GM06990 (cell line): ENCODE measurements around the gene MINDY4.

Experiments
- DNase-seq: peaks from one replicate; pipeline ENCODE4 v3.0.0-alpha.2; 2011; ENCODE audit not compliant: insufficient read length; ENCODE audit errors: extremely low read depth
- H3K27me3 ChIP-seq: replicated peaks from 2 replicates; pipeline ENCODE4 v1.6.0; 2011; ENCODE audit warnings: low read length; ENCODE audit not compliant: control insufficient read depth, insufficient read depth
- H3K36me3 ChIP-seq: 2 replicates; pipeline ENCODE4 v1.5.1; 2011; ENCODE audit warnings: low read length; ENCODE audit not compliant: control insufficient read depth, insufficient read depth
- H3K4me3 ChIP-seq: replicated peaks from 2 replicates; pipeline ENCODE4 v1.5.1; 2011; ENCODE audit warnings: low read depth, mild to moderate bottlenecking, control low read depth, low read length
- TF ChIP-seq, protein P1 (sequence below): IDR thresholded peaks from 2 replicates; pipeline ENCODE4 v1.5.1; 2011; ENCODE audit warnings: low read length, control low read depth, mild to moderate bottlenecking, inconsistent platforms; ENCODE audit not compliant: insufficient read depth, poor library complexity, severe bottlenecking

Gene MINDY4

GRCh38 chr7:30836991-30837390 is 65.8 kb downstream of the MINDY4 start:
- no peaks in the 10 kb centered on the region for H3K36me3 ChIP-seq
- TF ChIP-seq, protein P1, sequence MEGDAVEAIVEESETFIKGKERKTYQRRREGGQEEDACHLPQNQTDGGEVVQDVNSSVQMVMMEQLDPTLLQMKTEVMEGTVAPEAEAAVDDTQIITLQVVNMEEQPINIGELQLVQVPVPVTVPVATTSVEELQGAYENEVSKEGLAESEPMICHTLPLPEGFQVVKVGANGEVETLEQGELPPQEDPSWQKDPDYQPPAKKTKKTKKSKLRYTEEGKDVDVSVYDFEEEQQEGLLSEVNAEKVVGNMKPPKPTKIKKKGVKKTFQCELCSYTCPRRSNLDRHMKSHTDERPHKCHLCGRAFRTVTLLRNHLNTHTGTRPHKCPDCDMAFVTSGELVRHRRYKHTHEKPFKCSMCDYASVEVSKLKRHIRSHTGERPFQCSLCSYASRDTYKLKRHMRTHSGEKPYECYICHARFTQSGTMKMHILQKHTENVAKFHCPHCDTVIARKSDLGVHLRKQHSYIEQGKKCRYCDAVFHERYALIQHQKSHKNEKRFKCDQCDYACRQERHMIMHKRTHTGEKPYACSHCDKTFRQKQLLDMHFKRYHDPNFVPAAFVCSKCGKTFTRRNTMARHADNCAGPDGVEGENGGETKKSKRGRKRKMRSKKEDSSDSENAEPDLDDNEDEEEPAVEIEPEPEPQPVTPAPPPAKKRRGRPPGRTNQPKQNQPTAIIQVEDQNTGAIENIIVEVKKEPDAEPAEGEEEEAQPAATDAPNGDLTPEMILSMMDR = no peak
- H3K27me3 ChIP-seq = no peaks in the 10 kb centered on the region
- H3K4me3 ChIP-seq = no peak overlapping the region
- no peak for DNase-seq

GRCh38 chr7:30837581-30837980 is 66.4 kb downstream of the MINDY4 start:
- no peak overlapping the region for H3K4me3 ChIP-seq
- H3K27me3 ChIP-seq = no peaks in the 10 kb centered on the region
- H3K36me3 ChIP-seq = no peaks in the 10 kb centered on the region
- DNase-seq = no peak
- TF ChIP-seq, protein P1 = no peak

DNA sequence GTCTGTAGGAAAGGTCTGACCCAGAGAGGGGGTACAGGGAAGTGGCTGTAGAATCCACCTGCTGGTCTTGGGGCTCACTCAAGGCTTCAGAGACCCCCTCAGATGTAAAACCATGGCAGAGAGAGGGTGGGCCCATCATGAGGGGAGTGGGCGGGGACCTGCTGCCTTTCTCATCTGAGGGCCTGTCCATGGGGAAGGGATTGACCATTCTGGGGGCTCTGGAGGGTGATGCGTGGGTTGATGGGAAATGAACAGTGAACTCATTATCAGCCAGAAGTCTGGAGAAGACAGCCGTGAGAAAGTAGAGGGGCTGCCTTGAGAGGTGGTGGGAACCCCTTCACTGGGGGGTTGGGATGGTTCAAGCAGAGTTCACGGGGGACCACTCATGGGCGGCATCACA is 66.8 kb downstream of the MINDY4 start:
- no peak for DNase-seq
- no peaks in the 10 kb centered on the region for H3K36me3 ChIP-seq
- H3K4me3 ChIP-seq = no peak overlapping the region
- TF ChIP-seq, protein P1 = no peak
- no peaks in the 10 kb centered on the region for H3K27me3 ChIP-seq

DNA sequence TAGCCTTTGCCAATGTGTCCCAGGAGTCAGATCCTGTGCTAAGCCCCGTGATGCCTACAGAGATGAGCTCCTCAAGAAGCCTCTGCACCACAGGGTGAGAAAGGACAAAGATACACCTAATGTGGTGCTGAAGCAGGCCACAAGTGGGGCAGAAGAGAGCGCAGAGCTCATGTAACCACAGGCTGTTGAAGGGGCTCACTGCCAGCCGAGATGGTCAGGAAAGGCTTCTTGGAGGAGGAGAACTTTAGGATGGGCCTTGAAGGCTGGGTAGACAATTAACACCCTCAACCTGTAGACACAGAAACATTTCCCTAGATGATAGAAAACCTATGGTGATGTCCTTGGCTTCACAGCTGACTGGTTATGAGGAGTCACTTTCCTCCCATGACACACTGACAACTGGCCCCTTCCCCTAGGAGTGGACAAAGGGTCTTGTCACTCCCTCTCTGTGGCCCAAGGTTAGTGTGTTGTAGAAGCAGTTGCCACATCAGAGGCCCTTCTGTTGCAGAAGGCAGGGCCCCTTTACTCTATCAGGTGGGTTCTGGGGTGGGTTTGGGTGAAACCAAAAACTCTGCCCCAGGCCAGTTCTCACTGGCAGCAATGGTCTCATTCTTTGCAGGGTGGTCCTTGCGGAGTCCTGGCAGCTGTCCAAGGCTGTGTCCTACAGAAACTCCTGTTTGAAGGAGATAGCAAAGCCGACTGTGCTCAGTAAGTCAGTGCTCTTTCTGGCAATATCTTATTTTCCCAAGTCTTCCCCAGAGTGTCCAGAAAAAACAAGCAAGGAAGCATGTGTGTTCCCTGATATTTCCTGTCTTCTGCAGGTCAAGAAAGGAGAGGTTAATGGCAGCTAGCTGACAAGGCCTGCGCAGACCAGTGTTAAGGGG is 69.2 kb downstream of the MINDY4 start:
- no peak overlapping the region for H3K4me3 ChIP-seq
- H3K36me3 ChIP-seq = no peaks in the 10 kb centered on the region
- DNase-seq = no peak
- no peaks in the 10 kb centered on the region for H3K27me3 ChIP-seq
- TF ChIP-seq, protein P1 = no peak

GRCh38 chr7:30841025-30841735 is 70.0 kb downstream of the MINDY4 start:
- DNase-seq = no peak
- H3K4me3 ChIP-seq = no peak overlapping the region

More at GRCh38 chr7:30841025-30841735, 70.0 kb downstream of the MINDY4 start:
- H3K27me3 ChIP-seq = no peaks in the 10 kb centered on the region
- no peaks in the 10 kb centered on the region for H3K36me3 ChIP-seq
- TF ChIP-seq, protein P1 = no peak
